ENCODE measurements around the gene TCERG1. TPM values are rescaled to one million over a fixed set of nuclear protein-coding genes. Genes with fewer than 3 reads are reported as not detected.

Gene TCERG1
- total RNA-seq, 1 experiment from 2014 or later = 83.5 TPM

DNA sequence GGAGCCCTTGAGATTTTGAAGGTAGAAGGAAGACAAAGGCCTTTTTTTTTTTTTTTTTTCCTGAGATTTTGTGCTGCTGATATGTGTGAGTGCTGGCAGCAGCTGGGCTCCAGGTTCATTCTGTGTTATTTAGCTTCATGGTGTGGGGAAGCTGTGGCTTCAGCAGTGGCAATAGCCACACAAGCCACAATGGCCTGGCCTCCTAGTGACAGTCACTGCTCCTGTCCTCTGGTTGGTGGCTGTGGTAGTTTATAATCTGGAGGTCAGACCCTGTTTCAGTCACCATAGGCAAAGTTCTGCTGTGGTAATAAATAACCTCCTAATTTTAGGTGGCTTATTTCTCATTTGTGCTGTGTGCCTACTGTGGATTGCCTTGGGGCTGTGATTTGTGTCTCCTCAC, 97.1 kb downstream of the TCERG1 start (continued):
- TF ChIP-seq, protein P1, sequence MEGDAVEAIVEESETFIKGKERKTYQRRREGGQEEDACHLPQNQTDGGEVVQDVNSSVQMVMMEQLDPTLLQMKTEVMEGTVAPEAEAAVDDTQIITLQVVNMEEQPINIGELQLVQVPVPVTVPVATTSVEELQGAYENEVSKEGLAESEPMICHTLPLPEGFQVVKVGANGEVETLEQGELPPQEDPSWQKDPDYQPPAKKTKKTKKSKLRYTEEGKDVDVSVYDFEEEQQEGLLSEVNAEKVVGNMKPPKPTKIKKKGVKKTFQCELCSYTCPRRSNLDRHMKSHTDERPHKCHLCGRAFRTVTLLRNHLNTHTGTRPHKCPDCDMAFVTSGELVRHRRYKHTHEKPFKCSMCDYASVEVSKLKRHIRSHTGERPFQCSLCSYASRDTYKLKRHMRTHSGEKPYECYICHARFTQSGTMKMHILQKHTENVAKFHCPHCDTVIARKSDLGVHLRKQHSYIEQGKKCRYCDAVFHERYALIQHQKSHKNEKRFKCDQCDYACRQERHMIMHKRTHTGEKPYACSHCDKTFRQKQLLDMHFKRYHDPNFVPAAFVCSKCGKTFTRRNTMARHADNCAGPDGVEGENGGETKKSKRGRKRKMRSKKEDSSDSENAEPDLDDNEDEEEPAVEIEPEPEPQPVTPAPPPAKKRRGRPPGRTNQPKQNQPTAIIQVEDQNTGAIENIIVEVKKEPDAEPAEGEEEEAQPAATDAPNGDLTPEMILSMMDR (IDR thresholded peaks at IDR 0.05 in 2 of 3, conservative IDR thresholded peaks at IDR 0.05 in 1 of 3; ENCODE audit: borderline replicate concordance in 1 of 3, insufficient read depth in 1 of 3, low read depth in 2 of 3, low read length in 2 of 3) = no peak
- TF ChIP-seq TCF7L2 (IDR thresholded peaks at IDR 0.05; ENCODE audit: borderline replicate concordance, extremely low read depth, insufficient read depth, insufficient read length) (no peak), SIN3A (IDR thresholded peaks at IDR 0.05; ENCODE audit: low read depth) (no peak), ELF1 (IDR thresholded peaks at IDR 0.05; ENCODE audit: borderline replicate concordance, low read depth) (no peak), EZH2 (IDR thresholded peaks at IDR 0.05) (no peak), POLR2A (IDR thresholded peaks at IDR 0.05; ENCODE audit: borderline replicate concordance, extremely low read depth, insufficient read depth, insufficient read length) (no peak)

DNA sequence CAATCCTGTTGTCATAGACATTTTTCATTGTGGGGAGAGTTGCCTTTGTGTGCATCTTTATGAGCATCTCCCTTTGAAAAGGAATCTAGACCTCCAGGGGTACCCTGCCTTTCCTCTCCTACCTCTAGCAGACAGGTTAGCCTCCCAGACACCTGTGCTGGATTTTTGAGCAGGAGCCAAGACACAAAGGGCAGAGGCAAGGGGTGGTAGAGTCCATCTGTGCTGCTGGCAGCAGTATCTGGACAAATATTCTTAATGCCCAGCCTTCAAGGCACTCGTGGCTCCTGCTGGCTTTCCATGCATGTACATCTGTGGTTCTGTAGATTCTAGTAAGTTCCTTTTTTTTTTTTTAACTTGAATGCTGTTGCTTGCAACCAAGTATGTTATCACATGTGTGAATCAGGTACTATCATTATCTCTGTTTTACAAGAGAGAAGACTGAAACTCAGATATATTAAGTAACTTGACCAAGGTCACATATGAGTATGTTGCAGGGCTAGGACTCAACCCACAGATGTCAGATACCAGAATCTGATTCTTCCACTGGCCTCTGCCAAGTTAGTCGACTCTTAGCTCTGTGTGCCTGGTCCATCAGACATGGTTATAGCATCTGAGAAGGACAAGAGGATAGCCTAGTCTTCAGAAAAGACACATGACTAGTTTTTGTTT, 101.8 kb downstream of the TCERG1 start:
- intact Hi-C loops (cut with micrococcal nuclease) = no loop called here
- Histone ChIP-seq H3K9me3 (ENCODE audit: control insufficient read depth in 1 of 2, insufficient read depth in 1 of 2, low read depth in 1 of 2, low read length in 2 of 2) (no peaks in the 10 kb centered on the region), H3K9me2 (ENCODE audit: insufficient read depth) (no peaks in the 10 kb centered on the region), H2AFZ (ENCODE audit: low read depth, low read length, poor library complexity, severe bottlenecking) (no peak overlapping the region), H3K4me1 (ENCODE audit: control insufficient read depth in 1 of 2, insufficient read depth in 2 of 2, low read length in 2 of 2) (no peaks in the 10 kb centered on the region), H3K4me2 (ENCODE audit: low read length) (no peak overlapping the region), H3K27ac (ENCODE audit: low read depth, low read length) (no peak overlapping the region), H3K79me2 (ENCODE audit: insufficient read depth, low read length) (no peaks in the 10 kb centered on the region), H3K4me3 (replicated peaks in 1 of 2; ENCODE audit: low read depth in 1 of 2, low read length in 2 of 2) (no peak overlapping the region), H3K36me3 (ENCODE audit: control insufficient read depth in 1 of 2, insufficient read depth in 2 of 2, low read length in 2 of 2) (no peaks in the 10 kb centered on the region), H3K27me3 (ENCODE audit: insufficient read depth, low read length) (peaks cover 9% of the 10 kb centered on the region; the same call in 1 of the 2 replicates), H4K20me1 (ENCODE audit: insufficient read depth) (no peaks in the 10 kb centered on the region), H3K9ac (ENCODE audit: low read length) (no peak overlapping the region)
- TF ChIP-seq, protein P2, sequence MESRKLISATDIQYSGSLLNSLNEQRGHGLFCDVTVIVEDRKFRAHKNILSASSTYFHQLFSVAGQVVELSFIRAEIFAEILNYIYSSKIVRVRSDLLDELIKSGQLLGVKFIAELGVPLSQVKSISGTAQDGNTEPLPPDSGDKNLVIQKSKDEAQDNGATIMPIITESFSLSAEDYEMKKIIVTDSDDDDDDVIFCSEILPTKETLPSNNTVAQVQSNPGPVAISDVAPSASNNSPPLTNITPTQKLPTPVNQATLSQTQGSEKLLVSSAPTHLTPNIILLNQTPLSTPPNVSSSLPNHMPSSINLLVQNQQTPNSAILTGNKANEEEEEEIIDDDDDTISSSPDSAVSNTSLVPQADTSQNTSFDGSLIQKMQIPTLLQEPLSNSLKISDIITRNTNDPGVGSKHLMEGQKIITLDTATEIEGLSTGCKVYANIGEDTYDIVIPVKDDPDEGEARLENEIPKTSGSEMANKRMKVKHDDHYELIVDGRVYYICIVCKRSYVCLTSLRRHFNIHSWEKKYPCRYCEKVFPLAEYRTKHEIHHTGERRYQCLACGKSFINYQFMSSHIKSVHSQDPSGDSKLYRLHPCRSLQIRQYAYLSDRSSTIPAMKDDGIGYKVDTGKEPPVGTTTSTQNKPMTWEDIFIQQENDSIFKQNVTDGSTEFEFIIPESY (IDR thresholded peaks at IDR 0.05; ENCODE audit: extremely low read depth, insufficient replicate concordance, low read length) = no peak
- no peak for TF ChIP-seq POLR2AphosphoS5 (IDR thresholded peaks at IDR 0.05; ENCODE audit: low read depth, low read length)
- no peak for TF ChIP-seq ZNF274 (IDR thresholded peaks at IDR 0.05; ENCODE audit: low read depth, low read length)
- TF ChIP-seq CEBPB (IDR thresholded peaks at IDR 0.05; ENCODE audit: low read depth) = no peak
- TF ChIP-seq CBX3 (IDR thresholded peaks at IDR 0.05; ENCODE audit: low read depth) = no peak
- ChIA-PET POLR2A (no interaction called here), CTCF (interaction anchor here (0.8 kb wide), 2 partner anchors 417 kb away, joined by 3 read pairs; no protein-coding TSS in a partner anchor), RAD21 (ENCODE audit: low non-redundant PET in 1 of 2, low total read pairs in 2 of 2, uncharacterized antibody in 2 of 2, unreplicated experiment in 2 of 2) (no interaction called here)
- BruUV-seq (replicated peaks) = no TSS peak
- DNase-seq (ENCODE audit: low read depth, low spot score) (no peak), ATAC-seq (no peak)

Measured in HCT116 (cell line).